Measurements from ENCODE around the gene SDF4.

Gene SDF4

DNA sequence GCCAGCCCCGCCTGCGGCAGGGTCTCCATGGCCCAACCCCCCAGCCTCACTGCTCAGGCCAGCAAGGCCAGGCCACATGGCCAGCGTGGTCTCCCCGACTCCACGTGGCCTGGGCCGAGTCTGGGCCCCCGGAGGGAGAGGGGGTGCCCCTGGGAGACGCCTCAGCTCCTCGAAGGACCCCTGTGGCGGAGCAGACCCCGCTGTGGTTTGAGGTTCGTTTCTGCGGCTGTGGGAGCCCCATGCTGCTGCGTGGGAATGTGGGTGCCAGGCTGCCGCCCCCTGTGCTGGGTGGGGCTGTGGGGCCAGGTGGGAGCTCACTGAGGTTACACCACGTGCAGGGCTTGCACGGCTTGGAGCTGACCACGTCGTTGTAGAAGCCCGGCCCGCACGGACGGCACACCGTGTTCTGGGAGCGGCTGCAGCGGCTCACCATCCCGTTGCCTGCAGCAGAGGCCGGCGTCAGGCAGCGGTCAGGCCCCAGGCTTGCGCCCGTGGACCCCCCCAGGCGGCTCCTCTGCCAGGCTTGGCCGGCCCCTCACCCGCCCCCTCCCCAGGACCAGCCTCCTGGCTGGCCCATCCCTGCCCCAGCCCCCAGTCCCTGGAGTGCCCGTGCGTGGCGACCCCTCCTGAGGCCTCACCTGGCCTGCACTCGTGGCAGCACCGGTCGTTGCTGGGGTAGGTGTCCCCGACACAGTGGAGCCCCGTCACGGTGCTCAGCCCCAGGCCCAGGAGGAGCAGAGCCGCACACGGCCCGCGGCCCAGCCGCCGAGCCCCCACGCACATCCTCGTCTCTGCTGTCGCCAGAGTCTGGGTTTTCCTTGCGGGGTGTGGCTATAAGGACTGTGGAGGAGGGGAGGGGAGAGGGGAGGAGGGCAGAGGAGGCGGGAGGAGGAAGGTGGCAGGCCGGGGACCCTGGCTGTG lies 18.2 kb downstream of the SDF4 start, which contains the start of gene TNFRSF4:
Gene TNFRSF4, minus strand, starts transcription at position 809 of the 921 bp plus-strand sequence. Its CDS starts 26 bp downstream, at position 783.
- DNase-seq (ENCODE audit: low read depth in 2 of 2) = peak in 1 of 2 donors; percentile 61

DNA sequence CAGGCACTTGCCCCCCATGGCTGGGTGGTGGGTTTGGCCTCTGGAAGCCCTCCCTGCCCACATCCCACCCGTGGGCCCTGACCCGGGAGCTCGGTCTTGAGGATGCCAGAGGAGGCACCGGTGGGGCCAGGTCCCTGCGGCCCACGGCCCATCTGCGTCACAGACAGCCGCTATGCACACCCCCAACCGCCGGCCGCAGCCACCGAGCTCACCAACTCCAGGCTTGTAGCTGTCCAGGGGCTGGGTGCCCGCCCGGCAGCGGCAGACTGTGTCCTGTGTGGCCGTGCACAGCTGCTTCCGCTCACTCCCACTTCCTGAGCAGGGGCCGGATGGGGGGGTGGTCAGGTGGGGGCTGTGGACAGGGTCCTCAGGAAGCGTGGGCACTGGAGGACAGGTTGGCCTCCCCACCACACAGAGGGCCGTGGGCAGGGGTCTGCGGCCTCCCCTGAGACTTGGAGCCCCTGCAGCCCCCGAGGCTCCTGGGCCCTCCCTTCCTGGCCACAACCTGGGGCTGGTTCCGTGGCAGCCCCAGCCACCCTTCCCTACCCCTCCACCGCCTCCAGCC lies 18.9 kb downstream of the SDF4 start:
- DNase-seq (ENCODE audit: low read depth in 2 of 2) = no peak

GRCh38 chr1:1211541-1212441 lies 20.0 kb downstream of the SDF4 start:
- no peak for DNase-seq (ENCODE audit: low read depth in 2 of 2)

DNA sequence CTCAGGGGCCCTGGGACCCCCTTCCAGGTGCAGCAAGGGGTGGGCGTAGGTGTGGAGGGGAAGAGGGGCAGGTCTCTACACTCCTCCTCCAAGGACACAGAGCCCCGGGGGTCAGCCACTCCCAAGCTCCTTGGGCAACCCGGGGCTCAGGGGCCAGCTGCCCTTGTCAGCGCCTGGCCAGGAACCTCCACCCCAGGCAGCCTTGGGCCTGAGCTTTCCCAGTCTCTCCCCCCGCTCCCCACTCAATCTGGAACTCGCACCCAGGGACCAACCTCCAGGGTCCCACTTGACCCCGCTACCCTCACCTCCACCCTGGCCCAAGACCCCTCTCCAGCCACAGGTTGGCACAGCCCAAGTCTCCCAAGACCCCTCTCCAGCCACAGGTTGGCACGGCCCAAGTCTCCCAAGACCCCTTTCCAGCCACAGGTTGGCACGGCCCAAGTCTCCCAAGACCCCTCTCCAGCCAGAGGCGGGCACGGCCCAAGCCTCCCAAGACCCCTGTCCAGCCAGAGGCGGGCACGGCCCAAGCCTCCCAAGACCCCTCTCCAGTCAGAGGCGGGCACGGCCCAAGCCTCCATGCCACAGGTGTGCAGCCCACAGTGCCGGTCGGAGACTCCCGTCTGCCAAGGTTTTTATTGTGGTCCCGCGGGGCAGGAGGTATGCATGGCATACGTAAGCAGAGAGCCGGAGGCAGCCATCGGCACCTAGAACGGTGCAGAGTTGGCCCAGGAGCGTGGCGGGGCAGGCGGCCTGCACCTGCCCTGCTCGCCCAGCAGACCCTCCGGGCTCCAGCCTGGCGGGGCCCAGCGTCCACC lies 20.9 kb downstream of the SDF4 start:
- no peak for DNase-seq (ENCODE audit: low read depth in 2 of 2)

- DNase-seq (ENCODE audit: low read depth in 2 of 2) = peak in 1 of 2 donors; percentile 52
Measured at GRCh38 chr1:1208713-1209433, 22.9 kb downstream of the SDF4 start.

DNA sequence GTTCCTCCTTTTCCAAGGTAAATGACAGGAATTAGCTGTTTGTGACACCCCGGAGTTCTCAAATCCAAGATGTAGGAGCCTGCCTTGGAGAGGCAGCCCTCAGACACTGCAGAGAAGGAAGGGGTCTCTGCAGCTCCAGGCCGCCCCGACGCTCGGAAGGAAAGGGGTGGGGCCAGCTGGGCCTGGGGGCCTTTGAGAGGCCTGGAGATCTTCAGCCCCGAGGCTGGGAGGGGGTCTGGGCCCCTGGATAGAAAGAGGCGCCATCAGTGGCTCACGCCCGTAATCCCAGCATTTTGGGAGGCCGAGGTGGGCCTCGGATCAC lies 24.3 kb downstream of the SDF4 start:
- DNase-seq (ENCODE audit: low read depth in 2 of 2) = no peak

- DNase-seq (ENCODE audit: low read depth in 2 of 2) = no peak
Measured at GRCh38 chr1:1206966-1207531, 24.8 kb downstream of the SDF4 start.

- DNase-seq (ENCODE audit: low read depth in 2 of 2) = peak in 1 of 2 donors; percentile 55
Measured at GRCh38 chr1:1206376-1206965, 25.3 kb downstream of the SDF4 start, which contains the start of gene TNFRSF18. Gene TNFRSF18, minus strand, starts transcription at chr1:1206592. Its CDS starts 21 bp downstream, at chr1:1206571.

GRCh38 chr1:1205769-1206375 lies 25.9 kb downstream of the SDF4 start:
- no peak for DNase-seq (ENCODE audit: low read depth in 2 of 2)

- no peak for DNase-seq (ENCODE audit: low read depth in 2 of 2)
Measured at GRCh38 chr1:1204998-1205768, 26.6 kb downstream of the SDF4 start.

GRCh38 chr1:1204425-1204920 lies 27.3 kb downstream of the SDF4 start:
- DNase-seq (ENCODE audit: low read depth in 2 of 2) = no peak

DNA sequence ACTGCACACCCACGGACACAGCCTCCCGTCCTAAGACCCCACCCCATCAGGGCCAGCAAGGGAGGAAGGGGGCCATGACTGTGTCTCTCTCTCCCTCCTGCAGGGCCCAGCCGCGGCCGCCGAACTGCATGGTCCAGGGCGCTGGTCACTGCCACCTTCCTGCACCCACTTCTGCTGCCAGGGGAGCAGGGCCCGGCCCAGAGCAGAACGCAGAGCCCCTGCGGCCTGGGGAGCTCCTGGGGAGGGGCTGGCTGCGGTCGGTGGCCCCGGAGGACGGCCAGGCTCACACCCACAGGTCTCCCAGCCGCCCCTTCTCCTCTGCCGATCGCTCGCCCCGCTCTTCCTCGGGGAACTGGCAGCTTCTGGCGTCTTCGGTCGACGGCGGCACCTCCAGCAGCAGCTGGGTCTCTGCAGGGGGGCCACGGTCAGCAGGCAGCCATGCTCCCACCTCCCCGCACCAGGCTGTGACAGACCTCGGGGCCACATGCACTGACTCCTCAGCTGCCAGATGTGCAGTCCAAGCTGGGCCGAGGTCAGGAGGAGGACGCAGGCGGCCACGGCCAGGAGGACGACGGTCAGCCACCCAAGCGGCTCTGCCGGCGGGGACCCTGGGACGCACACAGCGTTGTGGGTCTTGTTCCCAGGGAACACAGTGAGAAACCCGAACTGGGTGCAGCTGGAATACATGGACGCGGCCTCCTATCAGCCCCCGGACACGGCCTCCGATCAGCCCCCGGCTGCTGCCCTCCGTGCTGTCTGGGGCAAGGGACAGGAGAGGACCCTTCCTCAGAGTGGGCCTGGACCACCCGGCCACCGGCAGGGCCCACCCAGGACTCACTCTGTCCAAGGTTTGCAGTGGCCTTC lies 28.0 kb downstream of the SDF4 start:
- no peak for DNase-seq (ENCODE audit: low read depth in 2 of 2)

GRCh38 chr1:1202831-1203560 lies 28.8 kb downstream of the SDF4 start:
- DNase-seq (ENCODE audit: low read depth in 2 of 2) = no peak

GRCh38 chr1:1200876-1201810 lies 30.7 kb downstream of the SDF4 start:
- DNase-seq (ENCODE audit: low read depth in 2 of 2) = peak; percentile 94
